ENCODE results near the gene SRRM3. TPM values are rescaled to one million over a fixed set of nuclear protein-coding genes. Genes with fewer than 3 reads are reported as not detected.

Gene SRRM3
- total RNA-seq, 1 donor: 0.18 TPM

- TF ChIP-seq CTCF (IDR thresholded peaks at IDR 0.05; ENCODE audit: insufficient read depth, low read length): peak; percentile 47
- peak; percentile 93 for DNase-seq (ENCODE audit: low read depth)
- H3K4me3 ChIP-seq (ENCODE audit: low read depth, low read length): peak overlapping the region; percentile 92
These were observed 117.0 kb downstream of the SRRM3 start for GRCh38 chr7:76318488-76319353.

GRCh38 chr7:76325092-76325491 is 123.4 kb downstream of the SRRM3 start:
- TF ChIP-seq CTCF (IDR thresholded peaks at IDR 0.05; ENCODE audit: insufficient read depth, low read length): no peak
- no peak for DNase-seq (ENCODE audit: low read depth)
- H3K4me3 ChIP-seq (ENCODE audit: low read depth, low read length): no peak overlapping the region

GRCh38 chr7:76325811-76326210 is 124.1 kb downstream of the SRRM3 start:
- no peak for TF ChIP-seq CTCF (IDR thresholded peaks at IDR 0.05; ENCODE audit: insufficient read depth, low read length)
- DNase-seq (ENCODE audit: low read depth): no peak
- H3K4me3 ChIP-seq (ENCODE audit: low read depth, low read length): no peak overlapping the region

- TF ChIP-seq CTCF (IDR thresholded peaks at IDR 0.05; ENCODE audit: insufficient read depth, low read length): no peak
- peak; percentile 73 for DNase-seq (ENCODE audit: low read depth)
These were observed 125.0 kb downstream of the SRRM3 start for GRCh38 chr7:76326646-76327233.

GRCh38 chr7:76327610-76328009 is 125.9 kb downstream of the SRRM3 start:
- no peak for DNase-seq (ENCODE audit: low read depth)
- no peak for TF ChIP-seq CTCF (IDR thresholded peaks at IDR 0.05; ENCODE audit: insufficient read depth, low read length)
- no peak overlapping the region for H3K4me3 ChIP-seq (ENCODE audit: low read depth, low read length)

More at GRCh38 chr7:76326646-76327233, 125.0 kb downstream of the SRRM3 start:
- no peak overlapping the region for H3K4me3 ChIP-seq (ENCODE audit: low read depth, low read length)

- no peak for TF ChIP-seq CTCF (IDR thresholded peaks at IDR 0.05; ENCODE audit: insufficient read depth, low read length)
- DNase-seq (ENCODE audit: low read depth): no peak
- H3K4me3 ChIP-seq (ENCODE audit: low read depth, low read length): no peak overlapping the region
These were observed 126.7 kb downstream of the SRRM3 start for GRCh38 chr7:76328389-76328788.
